ENCODE data around the gene TXNDC8.

TXNDC8 gene

DNA sequence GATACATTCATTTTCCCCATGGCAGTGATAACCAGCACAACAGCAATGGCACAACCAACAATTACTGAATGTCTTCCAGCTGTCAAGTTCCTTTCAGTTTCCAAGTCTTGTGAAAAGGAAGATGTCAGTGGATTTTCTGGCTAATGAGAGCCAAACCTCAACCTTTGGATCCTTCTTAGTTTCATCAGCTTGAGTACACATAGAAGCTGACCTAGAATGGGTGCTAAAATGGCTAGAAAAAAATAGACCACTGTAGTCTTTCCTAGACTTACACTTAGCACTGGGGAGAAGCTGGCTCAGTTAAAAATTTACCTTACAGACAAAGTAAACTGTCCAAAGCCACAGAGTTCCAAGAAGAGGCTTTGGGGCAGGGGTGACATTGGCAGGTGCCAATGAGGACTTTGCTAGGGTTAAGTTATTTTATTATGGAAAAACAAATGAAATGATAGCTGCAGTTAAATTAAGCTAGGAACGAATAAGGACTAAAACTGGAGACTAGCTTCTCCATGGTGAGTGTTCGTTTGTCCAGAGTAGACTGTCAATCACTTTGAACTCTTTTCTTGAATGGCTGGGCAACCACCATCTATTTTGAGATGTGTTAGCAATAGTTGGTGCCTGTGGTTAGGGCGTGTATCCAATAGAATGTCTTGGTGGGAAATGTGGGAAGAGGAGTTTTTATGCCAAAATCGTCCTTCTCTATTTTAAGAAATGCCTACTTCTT lies 55.5 kb downstream of the TXNDC8 start:
- no peak for DNase-seq (ENCODE audit: low spot score)
- TF ChIP-seq, protein P1, sequence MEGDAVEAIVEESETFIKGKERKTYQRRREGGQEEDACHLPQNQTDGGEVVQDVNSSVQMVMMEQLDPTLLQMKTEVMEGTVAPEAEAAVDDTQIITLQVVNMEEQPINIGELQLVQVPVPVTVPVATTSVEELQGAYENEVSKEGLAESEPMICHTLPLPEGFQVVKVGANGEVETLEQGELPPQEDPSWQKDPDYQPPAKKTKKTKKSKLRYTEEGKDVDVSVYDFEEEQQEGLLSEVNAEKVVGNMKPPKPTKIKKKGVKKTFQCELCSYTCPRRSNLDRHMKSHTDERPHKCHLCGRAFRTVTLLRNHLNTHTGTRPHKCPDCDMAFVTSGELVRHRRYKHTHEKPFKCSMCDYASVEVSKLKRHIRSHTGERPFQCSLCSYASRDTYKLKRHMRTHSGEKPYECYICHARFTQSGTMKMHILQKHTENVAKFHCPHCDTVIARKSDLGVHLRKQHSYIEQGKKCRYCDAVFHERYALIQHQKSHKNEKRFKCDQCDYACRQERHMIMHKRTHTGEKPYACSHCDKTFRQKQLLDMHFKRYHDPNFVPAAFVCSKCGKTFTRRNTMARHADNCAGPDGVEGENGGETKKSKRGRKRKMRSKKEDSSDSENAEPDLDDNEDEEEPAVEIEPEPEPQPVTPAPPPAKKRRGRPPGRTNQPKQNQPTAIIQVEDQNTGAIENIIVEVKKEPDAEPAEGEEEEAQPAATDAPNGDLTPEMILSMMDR (IDR thresholded peaks at IDR 0.05; ENCODE audit: extremely low read depth, missing control alignments), result no peak

DNA sequence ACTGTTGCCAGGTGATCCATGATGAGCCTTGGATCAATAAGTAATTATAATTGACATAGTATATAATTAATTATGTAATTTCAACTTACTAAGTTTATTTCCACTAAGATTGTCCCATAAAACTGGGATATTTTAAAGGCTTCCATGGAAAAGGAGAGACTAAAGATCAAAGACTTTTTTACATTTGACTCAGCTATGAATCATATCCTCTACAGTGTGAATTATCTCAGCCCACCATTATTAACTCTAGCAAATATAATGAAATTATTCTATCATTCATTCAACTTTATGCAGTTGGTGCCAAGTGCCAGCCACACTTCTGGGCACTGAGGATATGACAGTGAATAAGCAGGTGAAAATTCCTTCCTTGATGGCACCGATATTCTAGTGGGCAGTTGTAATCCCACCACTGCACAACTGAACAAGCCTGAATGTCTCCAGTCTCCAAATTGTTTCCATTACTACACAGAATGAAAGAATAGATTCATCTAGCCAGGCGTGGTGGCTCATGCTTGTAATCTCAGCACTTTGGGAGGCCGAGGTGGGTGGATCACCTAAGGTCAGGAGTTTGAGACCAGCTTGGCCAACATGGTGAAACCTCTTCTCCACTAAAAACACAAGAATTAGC lies 59.5 kb downstream of the TXNDC8 start:
- TF ChIP-seq, protein P1 (IDR thresholded peaks at IDR 0.05; ENCODE audit: extremely low read depth, missing control alignments), result no peak
- no peak for DNase-seq (ENCODE audit: low spot score)

DNA sequence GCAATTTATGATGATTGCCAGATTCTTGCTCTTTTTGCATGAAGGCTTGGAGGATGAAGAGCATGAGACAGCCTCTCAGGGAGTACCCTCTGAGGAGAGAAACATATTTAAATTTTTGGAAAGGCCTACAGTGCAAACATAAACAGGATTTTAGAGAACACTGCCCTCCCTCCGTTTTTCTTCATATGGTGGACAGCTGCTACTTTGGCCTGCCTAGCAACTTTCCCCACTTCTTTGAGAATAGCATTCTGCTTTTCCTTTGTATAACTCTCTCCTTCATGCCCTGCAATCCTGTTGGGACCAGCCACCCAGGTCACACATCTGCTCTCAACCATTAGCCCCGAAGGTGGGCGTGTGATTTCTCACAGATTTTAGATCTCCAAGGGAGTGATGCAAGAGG lies 60.9 kb downstream of the TXNDC8 start:
- DNase-seq (ENCODE audit: low spot score), result no peak

DNA sequence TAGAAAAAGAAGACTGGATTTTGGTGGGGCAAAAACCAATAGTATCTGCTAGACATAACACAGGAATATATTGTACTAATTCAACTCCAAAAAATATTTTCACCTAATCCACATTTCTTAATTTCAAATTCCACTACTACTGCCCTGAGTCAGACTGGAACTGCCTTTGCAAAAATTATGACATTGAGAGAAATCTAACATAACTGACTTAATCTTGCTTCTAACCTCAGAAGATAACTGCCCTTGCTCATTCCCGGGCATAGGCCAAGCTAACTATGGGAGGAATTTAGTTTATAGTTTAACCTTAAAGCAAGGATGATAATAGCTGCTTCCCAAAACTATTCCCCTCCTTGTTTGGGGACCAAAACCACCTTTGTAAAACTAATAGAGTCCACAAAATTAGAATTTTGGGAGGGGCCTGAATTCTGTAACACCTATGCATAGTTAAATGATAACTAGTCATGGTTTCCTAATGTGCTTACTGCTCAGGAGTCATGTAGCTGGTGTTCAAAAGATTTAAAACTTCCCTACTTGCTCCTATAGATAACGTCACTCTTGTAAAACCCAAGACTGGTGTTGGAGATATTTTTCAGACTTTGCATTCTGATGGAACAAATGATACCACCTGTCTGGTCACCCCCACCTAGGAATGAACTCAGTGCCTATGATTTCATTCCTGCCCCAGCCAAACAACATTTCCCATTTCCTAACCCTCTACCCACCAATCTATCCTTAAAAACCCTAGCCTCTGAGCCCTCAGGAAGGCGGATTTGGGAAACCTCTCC lies 67.3 kb downstream of the TXNDC8 start:
- DNase-seq (ENCODE audit: low spot score), result no peak
- TF ChIP-seq, protein P1 (IDR thresholded peaks at IDR 0.05; ENCODE audit: extremely low read depth, missing control alignments), result no peak

More for the DNA sequence above, 60.9 kb downstream of the TXNDC8 start:
- TF ChIP-seq, protein P1 (IDR thresholded peaks at IDR 0.05; ENCODE audit: extremely low read depth, missing control alignments), result no peak

DNA sequence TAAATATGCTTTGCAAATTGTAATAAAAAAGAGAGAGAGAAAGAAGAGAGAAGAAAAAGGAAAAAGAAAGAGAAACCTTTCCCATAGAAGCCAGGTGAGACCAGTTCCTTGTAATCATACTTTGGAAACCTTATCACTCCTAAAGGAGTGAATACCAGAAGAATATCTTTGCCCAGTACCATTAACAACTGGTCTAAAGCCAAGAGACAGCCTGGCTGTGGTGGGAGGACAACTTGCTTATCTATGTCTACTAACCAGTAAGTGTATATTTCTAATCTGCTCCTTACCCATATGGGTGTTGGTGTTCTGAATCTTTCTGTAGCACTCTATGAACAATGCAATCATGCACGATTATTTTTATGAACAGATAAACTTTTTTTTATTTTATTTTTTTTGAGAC lies 70.9 kb downstream of the TXNDC8 start:
- no peak for DNase-seq (ENCODE audit: low spot score)
- TF ChIP-seq, protein P1 (IDR thresholded peaks at IDR 0.05; ENCODE audit: extremely low read depth, missing control alignments), result no peak

DNA sequence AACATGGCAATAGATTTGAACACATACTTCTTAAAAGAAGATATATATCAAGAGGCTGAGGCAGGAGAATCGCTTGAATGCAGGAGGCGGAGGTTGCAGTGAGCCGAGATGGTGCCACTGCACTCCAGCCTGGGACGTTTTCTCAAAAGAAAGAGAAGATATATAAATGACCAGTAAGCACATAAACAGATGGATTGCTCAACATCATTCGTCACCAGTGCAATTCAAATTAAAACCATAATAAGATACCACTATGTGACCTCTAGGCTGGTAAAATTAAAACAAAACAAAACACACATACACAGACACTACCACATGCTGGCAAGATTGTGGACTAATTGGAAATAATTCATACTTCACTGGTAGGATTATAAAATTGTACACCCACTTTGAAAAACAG lies 76.0 kb downstream of the TXNDC8 start:
- DNase-seq (ENCODE audit: low spot score), result no peak

More for the DNA sequence above, 76.0 kb downstream of the TXNDC8 start:
- TF ChIP-seq, protein P1 (IDR thresholded peaks at IDR 0.05; ENCODE audit: extremely low read depth, missing control alignments), result no peak
